GM21515 (cell line): ENCODE data around the gene OR10V1.

Source experiments
- ATAC-seq: cut with Tn5 transposase; IDR thresholded peaks from one replicate; pipeline ENCODE4 v1.9.1; 2021; ENCODE audit not compliant: unreplicated experiment

OR10V1 gene

GRCh38 chr11:59668950-59669610, 44.6 kb downstream of the OR10V1 start, which contains the start of gene PATL1:
TSS of gene PATL1 (minus strand) at chr11:59669037. CDS start at chr11:59668895, 142 bp downstream.
- peak; percentile 95 for ATAC-seq

GRCh38 chr11:59668188-59668949, 45.3 kb downstream of the OR10V1 start:
- ATAC-seq: peak; percentile 30

GRCh38 chr11:59667812-59668187, 45.8 kb downstream of the OR10V1 start:
- no peak for ATAC-seq

GRCh38 chr11:59666969-59667368, 46.7 kb downstream of the OR10V1 start:
- no peak for ATAC-seq
